ENCODE measurements around the gene GPR160.
"Not testable (repeated sequence)": the region's sequence is repeated elsewhere in the genome, so short reads cannot be mapped to it uniquely, and the experiment has no call there.

GPR160 gene

GRCh38 chr3:170003881-170004356, 33.9 kb upstream of the GPR160 start:
- Histone ChIP-seq H3K4me3 (ENCODE audit: low read depth, low read length) (no peak overlapping the region), H3K9ac (ENCODE audit: low read depth, low read length) (no peak overlapping the region), H3K27ac (ENCODE audit: low read depth, low read length) (no peak overlapping the region), H3K4me1 (ENCODE audit: control insufficient read depth, insufficient read depth, low read length) (no peaks in the 10 kb centered on the region), H3K36me3 (ENCODE audit: control insufficient read depth, insufficient read depth, low read length) (no peaks in the 10 kb centered on the region), H3K27me3 (ENCODE audit: control insufficient read depth, insufficient read depth, low read length) (no peaks in the 10 kb centered on the region), H3K9me3 (ENCODE audit: control insufficient read depth, insufficient read depth, low read length) (no peaks in the 10 kb centered on the region)

GRCh38 chr3:170007031-170007663, 30.6 kb upstream of the GPR160 start:
- Histone ChIP-seq H3K4me3 (ENCODE audit: low read depth, low read length) (no peak overlapping the region), H3K27ac (ENCODE audit: low read depth, low read length) (no peak overlapping the region), H3K36me3 (ENCODE audit: control insufficient read depth, insufficient read depth, low read length) (no peaks in the 10 kb centered on the region), H3K27me3 (ENCODE audit: control insufficient read depth, insufficient read depth, low read length) (no peaks in the 10 kb centered on the region), H3K4me1 (ENCODE audit: control insufficient read depth, insufficient read depth, low read length) (no peaks in the 10 kb centered on the region), H3K9ac (ENCODE audit: low read depth, low read length) (no peak overlapping the region), H3K9me3 (ENCODE audit: control insufficient read depth, insufficient read depth, low read length) (no peaks in the 10 kb centered on the region)

DNA sequence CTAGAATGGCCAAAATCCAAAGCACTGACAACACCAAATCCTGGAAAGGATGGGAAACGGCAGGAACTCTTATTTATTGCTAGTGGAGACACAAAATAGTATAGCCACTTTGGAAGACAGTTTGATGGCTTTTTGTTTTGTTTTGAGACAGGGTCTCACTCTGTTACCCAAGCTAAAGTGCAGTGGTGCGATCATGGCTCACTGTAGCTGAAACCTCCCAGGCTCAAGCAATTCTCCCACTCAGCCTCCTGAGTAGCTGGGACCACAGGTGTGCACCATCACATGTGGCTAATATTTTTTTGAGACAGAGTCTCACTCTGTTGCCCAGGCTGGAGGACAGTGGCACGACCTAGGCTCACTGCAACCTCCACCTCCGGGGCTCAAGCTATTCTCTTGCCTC, 27.3 kb upstream of the GPR160 start:
- no peaks in the 10 kb centered on the region for H3K9me3 ChIP-seq (ENCODE audit: control insufficient read depth, insufficient read depth, low read length)
- no peaks in the 10 kb centered on the region for H3K36me3 ChIP-seq (ENCODE audit: control insufficient read depth, insufficient read depth, low read length)
- no peak overlapping the region for H3K27ac ChIP-seq (ENCODE audit: low read depth, low read length)
- H3K4me3 ChIP-seq (ENCODE audit: low read depth, low read length) = no peak overlapping the region
- H3K27me3 ChIP-seq (ENCODE audit: control insufficient read depth, insufficient read depth, low read length) = no peaks in the 10 kb centered on the region
- H3K4me1 ChIP-seq (ENCODE audit: control insufficient read depth, insufficient read depth, low read length) = no peaks in the 10 kb centered on the region
- no peak overlapping the region for H3K9ac ChIP-seq (ENCODE audit: low read depth, low read length)

- Histone ChIP-seq H3K9me3 (ENCODE audit: control insufficient read depth, insufficient read depth, low read length) (no peaks in the 10 kb centered on the region), H3K27ac (ENCODE audit: low read depth, low read length) (no peak overlapping the region), H3K36me3 (ENCODE audit: control insufficient read depth, insufficient read depth, low read length) (no peaks in the 10 kb centered on the region), H3K4me3 (ENCODE audit: low read depth, low read length) (no peak overlapping the region), H3K9ac (ENCODE audit: low read depth, low read length) (no peak overlapping the region), H3K4me1 (ENCODE audit: control insufficient read depth, insufficient read depth, low read length) (no peaks in the 10 kb centered on the region), H3K27me3 (ENCODE audit: control insufficient read depth, insufficient read depth, low read length) (no peaks in the 10 kb centered on the region)
Measured at GRCh38 chr3:170012683-170013400, 25.0 kb upstream of the GPR160 start.

- H3K9ac ChIP-seq (ENCODE audit: low read depth, low read length) = no peak overlapping the region
- H3K4me3 ChIP-seq (ENCODE audit: low read depth, low read length) = no peak overlapping the region
- no peaks in the 10 kb centered on the region for H3K9me3 ChIP-seq (ENCODE audit: control insufficient read depth, insufficient read depth, low read length)
- H3K4me1 ChIP-seq (ENCODE audit: control insufficient read depth, insufficient read depth, low read length) = no peaks in the 10 kb centered on the region
- no peak overlapping the region for H3K27ac ChIP-seq (ENCODE audit: low read depth, low read length)
- no peaks in the 10 kb centered on the region for H3K36me3 ChIP-seq (ENCODE audit: control insufficient read depth, insufficient read depth, low read length)
- no peaks in the 10 kb centered on the region for H3K27me3 ChIP-seq (ENCODE audit: control insufficient read depth, insufficient read depth, low read length)
Measured at GRCh38 chr3:170016057-170016456, 21.7 kb upstream of the GPR160 start.

GRCh38 chr3:170019306-170019705, 18.5 kb upstream of the GPR160 start:
- H3K36me3 ChIP-seq (ENCODE audit: control insufficient read depth, insufficient read depth, low read length); H3K9ac ChIP-seq (ENCODE audit: low read depth, low read length): not testable (repeated sequence)

GRCh38 chr3:170021083-170021482, 16.7 kb upstream of the GPR160 start:
- no peaks in the 10 kb centered on the region for H3K27me3 ChIP-seq (ENCODE audit: control insufficient read depth, insufficient read depth, low read length)
- no peak overlapping the region for H3K9ac ChIP-seq (ENCODE audit: low read depth, low read length)
- H3K9me3 ChIP-seq (ENCODE audit: control insufficient read depth, insufficient read depth, low read length) = no peaks in the 10 kb centered on the region
- no peaks in the 10 kb centered on the region for H3K36me3 ChIP-seq (ENCODE audit: control insufficient read depth, insufficient read depth, low read length)
- no peak overlapping the region for H3K4me3 ChIP-seq (ENCODE audit: low read depth, low read length)
- no peaks in the 10 kb centered on the region for H3K4me1 ChIP-seq (ENCODE audit: control insufficient read depth, insufficient read depth, low read length)
- H3K27ac ChIP-seq (ENCODE audit: low read depth, low read length) = no peak overlapping the region

More at GRCh38 chr3:170019306-170019705, 18.5 kb upstream of the GPR160 start:
- H3K4me3 ChIP-seq (ENCODE audit: low read depth, low read length); H3K4me1 ChIP-seq (ENCODE audit: control insufficient read depth, insufficient read depth, low read length); H3K27ac ChIP-seq (ENCODE audit: low read depth, low read length); H3K27me3 ChIP-seq (ENCODE audit: control insufficient read depth, insufficient read depth, low read length); H3K9me3 ChIP-seq (ENCODE audit: control insufficient read depth, insufficient read depth, low read length): not testable (repeated sequence)

GRCh38 chr3:170022336-170022735, 15.5 kb upstream of the GPR160 start:
- H3K9ac ChIP-seq (ENCODE audit: low read depth, low read length) = no peak overlapping the region
- no peak overlapping the region for H3K4me3 ChIP-seq (ENCODE audit: low read depth, low read length)
- no peaks in the 10 kb centered on the region for H3K27me3 ChIP-seq (ENCODE audit: control insufficient read depth, insufficient read depth, low read length)
- H3K9me3 ChIP-seq (ENCODE audit: control insufficient read depth, insufficient read depth, low read length) = no peaks in the 10 kb centered on the region
- no peaks in the 10 kb centered on the region for H3K4me1 ChIP-seq (ENCODE audit: control insufficient read depth, insufficient read depth, low read length)
- H3K27ac ChIP-seq (ENCODE audit: low read depth, low read length) = no peak overlapping the region
- no peaks in the 10 kb centered on the region for H3K36me3 ChIP-seq (ENCODE audit: control insufficient read depth, insufficient read depth, low read length)

GRCh38 chr3:170023165-170023564, 14.6 kb upstream of the GPR160 start:
- Histone ChIP-seq H3K9me3 (ENCODE audit: control insufficient read depth, insufficient read depth, low read length) (no peaks in the 10 kb centered on the region), H3K9ac (ENCODE audit: low read depth, low read length) (no peak overlapping the region), H3K27ac (ENCODE audit: low read depth, low read length) (no peak overlapping the region), H3K36me3 (ENCODE audit: control insufficient read depth, insufficient read depth, low read length) (no peaks in the 10 kb centered on the region), H3K27me3 (ENCODE audit: control insufficient read depth, insufficient read depth, low read length) (no peaks in the 10 kb centered on the region), H3K4me3 (ENCODE audit: low read depth, low read length) (no peak overlapping the region), H3K4me1 (ENCODE audit: control insufficient read depth, insufficient read depth, low read length) (no peaks in the 10 kb centered on the region)

GRCh38 chr3:170024581-170024980, 13.2 kb upstream of the GPR160 start:
- Histone ChIP-seq H3K36me3 (ENCODE audit: control insufficient read depth, insufficient read depth, low read length) (no peaks in the 10 kb centered on the region), H3K27me3 (ENCODE audit: control insufficient read depth, insufficient read depth, low read length) (no peaks in the 10 kb centered on the region), H3K9me3 (ENCODE audit: control insufficient read depth, insufficient read depth, low read length) (no peaks in the 10 kb centered on the region), H3K27ac (ENCODE audit: low read depth, low read length) (no peak overlapping the region), H3K4me3 (ENCODE audit: low read depth, low read length) (no peak overlapping the region), H3K9ac (ENCODE audit: low read depth, low read length) (no peak overlapping the region), H3K4me1 (ENCODE audit: control insufficient read depth, insufficient read depth, low read length) (no peaks in the 10 kb centered on the region)

DNA sequence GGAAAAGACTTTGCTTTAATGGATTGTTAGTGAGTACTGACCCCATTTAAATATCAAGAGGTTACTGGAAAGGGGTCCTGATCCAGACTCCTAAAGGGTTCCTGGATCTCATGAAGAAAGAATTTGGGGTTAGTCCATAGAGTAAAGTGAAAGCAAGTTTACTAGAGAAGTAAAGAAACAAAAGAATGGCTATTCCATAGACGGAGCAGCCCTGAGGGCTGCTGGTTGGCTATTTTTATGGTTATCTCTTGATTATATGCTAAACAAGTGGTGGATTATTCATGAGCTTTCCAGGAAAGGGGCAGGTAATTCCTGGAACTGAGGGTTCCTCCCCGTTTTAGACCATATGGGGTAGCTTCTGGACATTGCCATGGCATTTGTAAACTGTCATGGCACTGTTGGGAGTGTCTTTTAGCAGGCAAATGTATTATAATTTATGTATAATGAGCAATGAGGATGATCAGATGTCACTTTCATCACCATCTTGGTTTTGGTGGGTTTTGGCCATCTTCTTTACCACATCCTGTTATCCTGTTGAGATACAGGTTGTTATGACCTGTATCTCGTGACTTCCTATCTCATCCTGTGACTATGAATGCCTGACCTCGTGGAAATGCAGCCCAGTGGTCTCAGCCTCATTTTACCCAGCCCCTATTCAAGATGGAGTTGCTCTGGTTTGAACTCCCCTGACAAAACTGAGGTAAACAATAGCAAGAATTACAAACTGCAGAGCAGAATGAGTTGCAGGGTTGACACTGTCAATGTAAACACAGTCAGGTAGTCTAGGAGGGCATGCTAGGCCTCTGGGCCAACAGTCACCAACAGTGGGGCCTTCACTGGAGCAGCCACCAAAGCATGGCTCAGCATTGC, 10.3 kb upstream of the GPR160 start:
- Histone ChIP-seq H3K27me3 (ENCODE audit: control insufficient read depth, insufficient read depth, low read length) (no peaks in the 10 kb centered on the region), H3K4me1 (ENCODE audit: control insufficient read depth, insufficient read depth, low read length) (no peaks in the 10 kb centered on the region), H3K4me3 (ENCODE audit: low read depth, low read length) (no peak overlapping the region), H3K9me3 (ENCODE audit: control insufficient read depth, insufficient read depth, low read length) (no peaks in the 10 kb centered on the region), H3K9ac (ENCODE audit: low read depth, low read length) (no peak overlapping the region), H3K36me3 (ENCODE audit: control insufficient read depth, insufficient read depth, low read length) (no peaks in the 10 kb centered on the region), H3K27ac (ENCODE audit: low read depth, low read length) (no peak overlapping the region)

Measured in HUES48 (cell line).